Retina (tissue), 1 donor: Measurements from ENCODE around the gene LRFN4.
A peak's percentile ranks its signal among the peaks of the same experiment; 100 is the strongest.

Experiments used
- DNase-seq: peaks from one replicate; pipeline ENCODE4 v3.0.0-alpha.2; 2016

Gene LRFN4

DNA sequence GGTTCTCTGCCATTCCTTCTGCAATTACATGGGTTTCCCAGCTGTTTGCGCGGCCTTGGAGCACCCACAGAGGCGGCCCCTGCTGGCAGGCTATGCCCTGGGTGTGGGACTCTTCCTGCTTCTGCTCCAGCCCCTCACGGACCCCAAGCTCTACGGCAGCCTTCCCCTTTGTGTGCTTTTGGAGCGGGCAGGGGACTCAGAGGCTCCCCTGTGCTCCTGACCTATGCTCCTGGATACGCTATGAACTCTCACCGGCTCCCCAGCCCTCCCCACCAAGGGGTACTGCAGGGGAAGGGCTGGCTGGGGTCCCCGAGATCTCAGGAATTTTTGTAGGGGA, 11.0 kb upstream of the LRFN4 start:
- DNase-seq: no peak

- DNase-seq: no peak
These were observed 10.2 kb upstream of the LRFN4 start for GRCh38 chr11:66846671-66847091.

DNA sequence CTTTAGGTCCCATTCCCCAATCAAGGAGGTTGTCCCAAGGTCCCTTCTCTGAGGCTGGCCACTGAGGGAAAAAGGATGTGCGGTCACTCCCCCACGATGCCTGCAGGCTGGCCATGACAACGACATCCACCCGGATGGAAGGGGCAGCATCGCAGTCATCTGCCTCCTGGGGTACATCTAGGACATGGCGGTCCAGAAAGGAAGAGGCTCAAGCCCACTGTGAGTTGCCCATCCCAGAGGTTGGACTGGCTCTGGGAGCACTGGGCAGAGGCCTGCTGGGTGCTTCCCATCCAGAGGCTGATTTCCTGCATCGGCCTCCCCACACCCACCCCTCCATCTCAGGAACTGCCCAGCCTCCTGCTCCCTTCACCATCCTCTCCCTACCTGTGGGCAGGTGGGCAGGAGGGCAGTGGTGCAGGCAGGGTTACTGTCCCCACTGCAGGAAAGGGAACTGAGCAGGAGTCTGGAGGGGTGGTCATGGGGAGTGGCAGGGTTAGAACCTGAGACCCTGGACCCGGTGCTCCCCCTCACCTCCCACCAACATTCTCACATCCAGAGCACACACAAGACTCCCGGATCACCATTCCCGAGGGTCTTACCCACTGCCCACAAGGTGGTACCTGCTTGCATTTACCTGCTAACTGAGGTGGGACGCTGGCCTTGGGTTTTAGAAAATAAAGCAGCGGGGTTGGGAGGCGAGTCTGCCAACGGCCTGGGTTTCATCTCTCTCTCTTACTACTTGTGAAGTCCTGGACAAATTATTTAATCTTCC, 9.2 kb upstream of the LRFN4 start:
- no peak for DNase-seq

- DNase-seq: no peak
These were observed 8.0 kb upstream of the LRFN4 start for GRCh38 chr11:66848671-66849500.

GRCh38 chr11:66849501-66850234, 7.2 kb upstream of the LRFN4 start:
- no peak for DNase-seq

GRCh38 chr11:66850235-66850587, 6.7 kb upstream of the LRFN4 start:
- DNase-seq: no peak

- no peak for DNase-seq
These were observed 6.2 kb upstream of the LRFN4 start for GRCh38 chr11:66850588-66851238.

- no peak for DNase-seq
These were observed 5.6 kb upstream of the LRFN4 start for GRCh38 chr11:66851239-66851596.

GRCh38 chr11:66851698-66852465, 5.0 kb upstream of the LRFN4 start:
- no peak for DNase-seq

- no peak for DNase-seq
These were observed 4.2 kb upstream of the LRFN4 start for GRCh38 chr11:66852466-66853241.

- no peak for DNase-seq
These were observed 3.3 kb upstream of the LRFN4 start for GRCh38 chr11:66853242-66854229.

- no peak for DNase-seq
These were observed 2.6 kb upstream of the LRFN4 start for GRCh38 chr11:66854231-66854661.

- no peak for DNase-seq
These were observed 2.1 kb upstream of the LRFN4 start for GRCh38 chr11:66854729-66855211.

GRCh38 chr11:66855574-66856495, 1.0 kb upstream of the LRFN4 start:
- peak; percentile 91 for DNase-seq

GRCh38 chr11:66857234-66857926, 516 bp downstream of the LRFN4 start:
- no peak for DNase-seq

GRCh38 chr11:66857927-66858185, 992 bp downstream of the LRFN4 start:
- no peak for DNase-seq

DNA sequence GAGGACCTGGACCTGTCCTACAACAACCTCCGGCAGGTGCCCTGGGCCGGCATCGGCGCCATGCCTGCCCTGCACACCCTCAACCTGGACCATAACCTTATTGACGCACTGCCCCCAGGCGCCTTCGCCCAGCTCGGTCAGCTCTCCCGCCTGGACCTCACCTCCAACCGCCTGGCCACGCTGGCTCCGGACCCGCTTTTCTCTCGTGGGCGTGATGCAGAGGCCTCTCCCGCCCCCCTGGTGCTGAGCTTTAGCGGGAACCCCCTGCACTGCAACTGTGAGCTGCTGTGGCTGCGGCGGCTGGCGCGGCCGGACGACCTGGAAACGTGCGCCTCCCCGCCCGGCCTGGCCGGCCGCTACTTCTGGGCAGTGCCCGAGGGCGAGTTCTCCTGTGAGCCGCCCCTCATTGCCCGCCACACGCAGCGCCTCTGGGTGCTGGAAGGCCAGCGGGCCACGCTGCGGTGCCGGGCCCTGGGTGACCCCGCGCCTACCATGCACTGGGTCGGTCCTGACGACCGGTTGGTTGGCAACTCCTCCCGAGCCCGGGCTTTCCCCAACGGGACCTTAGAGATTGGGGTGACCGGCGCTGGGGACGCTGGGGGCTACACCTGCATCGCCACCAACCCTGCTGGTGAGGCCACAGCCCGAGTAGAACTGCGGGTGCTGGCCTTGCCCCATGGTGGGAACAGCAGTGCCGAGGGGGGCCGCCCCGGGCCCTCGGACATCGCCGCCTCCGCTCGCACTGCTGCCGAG, 1.5 kb downstream of the LRFN4 start:
- no peak for DNase-seq
